H54 (cell line): ENCODE data around the gene CDK17.

Source experiments
- DNase-seq: peaks from one replicate; pipeline ENCODE4 v3.0.0; 2011; ENCODE audit warnings: low spot score, mixed read lengths; ENCODE audit not compliant: insufficient read length
- FAIRE-seq: peaks from 3 replicates; lab custom pipeline; 2011; peaks lifted over from hg19 to GRCh38; lab: Jason Lieb, UNC
- POLR2A ChIP-seq: IDR thresholded peaks from 2 replicates; pipeline ENCODE4 v1.6.1; 2011; ENCODE audit warnings: low read depth, mild to moderate bottlenecking, low read length

The CDK17 gene

DNA sequence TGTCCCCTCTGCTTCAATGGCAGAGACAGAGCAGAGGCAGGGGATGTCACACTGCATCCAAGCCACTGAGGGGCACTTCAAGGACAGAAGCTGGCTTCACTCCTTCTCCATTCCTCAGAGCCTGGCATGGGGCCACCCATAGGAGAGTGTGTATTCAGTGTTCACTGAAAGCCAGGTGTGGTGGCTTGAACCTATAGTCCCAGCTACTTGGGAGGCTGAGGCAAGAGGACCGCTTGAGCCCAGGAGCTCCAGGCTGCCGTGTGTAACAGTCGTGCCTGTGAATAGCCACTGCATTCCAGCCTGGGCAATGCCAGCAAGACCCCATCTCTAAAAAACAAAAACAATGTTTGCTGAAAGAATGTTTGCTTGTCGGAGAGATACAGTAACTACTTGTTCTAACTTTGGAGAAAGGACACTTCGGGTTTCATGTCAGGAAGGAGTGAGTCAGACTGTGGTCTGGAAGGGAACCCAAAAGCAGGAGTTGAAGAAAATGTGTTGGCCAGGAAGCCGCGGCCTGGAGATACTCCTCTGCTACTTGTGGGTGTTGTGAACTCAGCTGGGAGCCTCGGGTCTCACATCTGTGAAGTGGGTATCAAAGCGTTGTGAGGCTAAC is 162.7 kb downstream of the CDK17 start:
- FAIRE-seq: no peak

DNA sequence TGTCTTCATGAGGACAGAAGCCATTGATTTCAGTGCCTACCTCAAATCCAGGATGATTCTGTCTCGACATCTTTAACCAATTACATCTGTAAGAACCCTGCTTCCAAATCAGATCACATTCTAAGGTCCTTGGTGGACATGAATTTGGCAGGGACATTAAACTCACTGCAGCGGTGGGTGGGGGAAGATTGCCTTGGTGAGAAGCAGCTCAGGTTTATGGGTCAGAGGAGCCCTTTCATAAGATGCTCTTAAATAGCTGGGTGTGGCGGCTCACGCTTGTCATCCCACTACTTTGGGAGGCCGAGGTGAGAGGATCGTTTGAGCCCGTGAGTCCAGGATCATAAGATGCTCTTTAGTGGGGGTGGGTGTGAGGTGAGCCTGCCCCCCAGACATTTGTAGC is 163.2 kb downstream of the CDK17 start:
- no peak for DNase-seq
- TF ChIP-seq POLR2A: no peak
- no peak for FAIRE-seq

More for the DNA sequence above, 162.7 kb downstream of the CDK17 start:
- TF ChIP-seq POLR2A: no peak
- DNase-seq: peak; percentile 72

DNA sequence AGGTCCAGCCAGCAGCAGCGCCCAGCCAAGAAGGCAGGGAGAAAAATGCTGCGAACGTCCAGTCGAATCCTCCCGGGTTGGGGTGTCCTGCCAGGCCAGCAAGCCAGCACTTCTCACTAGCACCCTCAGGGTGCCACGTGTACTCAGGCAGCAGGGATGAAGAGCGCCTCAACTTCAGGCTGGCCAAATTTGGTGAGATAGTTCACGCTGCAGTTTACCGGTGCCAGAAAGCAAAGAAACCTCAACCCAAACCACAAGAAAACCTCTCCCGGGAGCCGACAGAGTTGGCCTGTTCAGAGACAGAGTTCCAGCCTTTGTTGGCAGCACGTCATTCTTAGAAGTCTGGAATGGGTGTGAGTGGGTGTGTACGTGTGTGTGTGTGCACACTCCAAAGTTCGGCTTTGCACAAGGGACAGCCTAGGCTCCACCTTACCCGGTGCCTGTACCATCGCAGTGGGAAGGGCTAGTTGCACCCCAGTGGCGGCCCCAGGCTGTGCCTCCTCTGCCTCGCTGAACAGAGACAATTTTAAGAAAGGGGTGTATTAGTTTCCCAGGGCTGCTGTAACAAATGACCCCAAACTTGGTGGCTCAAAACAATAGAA is 163.9 kb downstream of the CDK17 start:
- FAIRE-seq: no peak
- no peak for DNase-seq
- TF ChIP-seq POLR2A: no peak

DNA sequence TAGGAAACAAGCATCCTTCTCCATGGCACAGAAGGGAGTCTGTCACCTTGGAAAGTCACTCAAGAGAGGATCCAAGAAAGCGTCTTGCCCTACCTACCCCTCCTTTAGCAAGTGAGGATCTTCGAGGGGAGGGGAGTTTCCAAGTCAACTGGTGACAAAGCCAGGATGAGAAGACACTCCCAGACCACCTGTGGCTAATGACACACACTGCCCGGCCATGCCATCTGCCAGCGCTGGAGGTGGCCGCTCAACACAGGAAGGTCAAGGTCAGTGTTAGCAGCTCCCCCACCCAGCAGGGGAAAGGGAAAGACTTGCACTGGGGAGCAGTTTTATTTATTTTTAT is 164.8 kb downstream of the CDK17 start:
- DNase-seq (no peak), FAIRE-seq (no peak)
- TF ChIP-seq POLR2A: no peak

DNA sequence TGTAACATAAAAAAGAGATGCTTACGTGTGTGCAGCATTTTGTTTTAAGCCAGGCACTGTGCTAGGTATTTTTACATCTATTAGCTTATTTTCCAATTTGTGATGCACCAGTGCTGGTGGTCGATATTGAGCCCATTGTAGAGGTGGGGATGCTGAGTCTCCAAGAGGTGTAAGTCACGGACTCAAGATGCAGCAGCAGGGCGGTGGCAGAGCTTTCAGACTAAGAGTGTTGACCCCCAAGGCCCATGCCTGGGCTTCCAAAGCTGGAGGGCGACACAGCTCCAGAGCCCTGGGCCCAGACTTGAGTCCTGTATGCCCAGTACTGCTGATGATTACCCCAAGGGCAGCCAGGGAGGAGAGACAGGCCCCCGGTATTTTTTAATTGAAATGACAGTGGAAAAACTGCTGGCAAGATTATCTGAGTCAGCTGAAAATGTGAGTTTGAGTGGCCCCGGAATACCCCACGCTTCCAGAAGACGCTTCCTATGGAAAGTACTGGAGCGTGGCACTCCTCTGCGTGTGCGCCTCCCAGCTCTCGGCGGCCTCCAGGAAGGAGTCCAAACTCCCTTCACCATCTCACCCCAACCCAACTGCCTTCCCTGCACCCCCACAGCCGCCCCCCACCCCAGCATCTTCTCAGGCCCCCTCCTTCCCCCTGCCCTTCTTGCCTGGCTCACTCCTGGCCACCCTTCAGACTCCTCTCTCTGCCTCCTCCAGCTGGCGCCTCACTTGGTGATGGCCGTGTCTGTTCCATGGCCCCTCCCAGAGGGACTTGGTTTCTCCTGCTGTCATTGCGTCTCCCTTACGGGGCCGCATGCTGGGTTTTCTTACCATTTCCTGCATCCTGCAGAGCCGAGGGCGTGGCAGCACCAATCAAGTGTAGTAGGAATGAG is 165.4 kb downstream of the CDK17 start:
- no peak for FAIRE-seq
- DNase-seq: no peak
- TF ChIP-seq POLR2A: no peak

DNA sequence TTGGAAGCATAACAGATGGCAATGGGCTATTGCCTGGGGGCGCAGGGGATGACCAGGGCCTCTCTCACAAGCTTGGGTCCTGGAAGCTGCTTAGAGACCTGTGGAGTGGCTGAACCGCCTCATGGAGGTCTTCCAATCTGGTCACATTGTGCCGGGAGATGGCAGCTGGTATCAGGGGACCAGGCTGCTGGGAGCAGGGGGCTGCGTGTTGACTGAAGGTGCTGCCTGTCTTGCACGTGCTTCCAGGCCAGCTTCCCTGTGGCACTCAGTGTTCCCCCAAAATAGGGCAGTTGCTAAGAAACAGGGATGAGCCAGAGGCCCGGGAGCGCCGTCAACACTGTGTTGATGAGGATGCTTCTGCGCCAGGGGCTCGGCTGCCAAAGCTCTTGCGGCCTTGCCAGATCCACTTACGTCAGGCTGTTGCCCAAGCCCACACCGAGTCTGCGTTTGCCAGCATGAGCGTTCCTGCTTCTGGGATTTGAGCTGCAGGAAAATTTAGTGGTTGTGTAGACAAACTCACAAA is 166.2 kb downstream of the CDK17 start:
- FAIRE-seq: no peak
- TF ChIP-seq POLR2A: no peak

DNA sequence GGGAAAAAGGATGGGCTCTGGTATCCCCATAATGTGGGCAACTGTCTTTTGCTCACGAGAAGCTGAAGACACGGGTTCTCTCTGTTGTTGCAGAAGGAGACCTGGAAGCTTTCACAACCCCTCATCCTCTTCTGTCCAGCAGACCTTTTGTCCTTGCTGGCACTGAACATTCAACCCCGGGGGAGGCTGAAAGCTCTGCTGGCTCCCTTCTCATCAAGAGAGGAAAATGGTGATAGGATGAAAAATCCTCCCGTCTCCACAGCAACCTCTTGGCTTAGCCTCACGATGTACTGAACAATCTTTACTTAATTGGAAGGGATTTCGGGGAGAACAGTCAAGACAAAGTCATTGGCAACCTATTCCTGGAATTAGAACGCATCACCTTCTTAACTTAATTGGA is 167.1 kb downstream of the CDK17 start:
- FAIRE-seq: no peak

More for the DNA sequence above, 166.2 kb downstream of the CDK17 start:
- DNase-seq: no peak

DNA sequence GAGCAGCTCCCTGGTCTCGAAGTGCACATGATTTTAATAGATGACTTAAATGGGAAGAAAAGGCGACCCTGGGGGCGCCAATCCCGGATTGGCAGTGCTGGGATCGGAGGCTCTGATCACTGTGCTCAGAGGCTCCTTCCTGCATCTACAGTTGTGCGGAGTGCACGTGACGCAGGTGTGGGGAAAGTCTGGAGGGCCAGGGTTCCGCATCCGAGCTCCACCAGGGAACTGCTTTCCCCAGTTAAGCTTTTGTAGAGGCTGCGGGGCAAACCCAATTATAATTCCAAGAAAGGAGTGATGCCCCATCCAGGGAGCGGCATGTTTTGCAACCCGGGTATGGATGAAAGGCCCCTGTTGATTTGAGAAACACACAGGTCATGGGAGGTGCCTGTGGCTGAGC is 169.6 kb downstream of the CDK17 start:
- no peak for TF ChIP-seq POLR2A
- DNase-seq (no peak), FAIRE-seq (no peak)

More for the DNA sequence above, 167.1 kb downstream of the CDK17 start:
- no peak for DNase-seq
- TF ChIP-seq POLR2A: no peak

DNA sequence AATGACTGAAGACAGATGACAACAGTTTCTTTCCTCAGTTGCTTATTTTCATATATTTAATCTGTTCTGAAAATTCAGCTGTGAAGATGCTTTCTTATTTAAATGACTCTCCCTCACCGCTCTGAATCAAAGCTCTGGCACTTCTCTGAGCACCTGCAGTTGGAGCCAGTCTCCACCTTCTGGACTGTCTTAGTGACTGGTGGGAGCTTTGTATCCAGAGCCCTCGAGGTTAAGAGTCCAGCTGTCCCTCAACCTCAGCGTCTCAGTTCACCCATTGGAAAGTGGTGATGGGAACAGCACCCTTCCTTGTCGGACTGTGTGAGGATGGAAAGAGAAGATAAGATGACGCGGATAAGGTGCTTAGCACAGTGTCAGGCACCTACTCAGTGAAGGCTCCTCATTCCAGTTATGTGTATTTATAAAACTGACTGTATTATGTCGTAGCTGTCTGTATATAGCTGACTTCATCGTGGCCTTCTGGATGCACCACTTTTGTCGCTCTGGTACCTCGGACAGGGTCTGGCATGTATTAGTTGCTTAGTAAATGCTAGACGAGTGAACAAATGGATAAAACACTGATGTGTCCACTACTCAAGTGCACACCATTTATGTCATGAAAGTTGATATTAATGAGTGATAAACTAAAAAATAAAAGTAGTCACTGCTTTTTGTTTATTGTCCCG is 171.5 kb downstream of the CDK17 start:
- no peak for TF ChIP-seq POLR2A
- FAIRE-seq (no peak), DNase-seq (no peak)
